Activated naive CD4-positive, alpha-beta T cell treated with anti-CD3 and anti-CD28 coated beads, Interleukin-2, amount 10 ng/mL, durations not matched to agents 7 days and 5 days (primary cell): ENCODE data around the gene PRR5L.

Experiments
- CTCF ChIA-PET: fragments of 350-600 bp; sonication (Branson Sonifier 250); formaldehyde crosslinking; loops from one replicate; lab custom pipeline; 2021; ENCODE audit warnings: antibody characterized with exemption; lab: Charles Lee
- DNase-seq: peaks from one replicate; pipeline ENCODE4 v3.0.0-alpha.2; 2020
- H3K27ac Mint-ChIP-seq: one replicate; pipeline ENCODE4 v1.8.0; 2021; ENCODE audit warnings: mild to moderate bottlenecking, moderate library complexity, mixed read lengths
- H3K27me3 Mint-ChIP-seq: one replicate; pipeline ENCODE4 v1.8.0; 2021; ENCODE audit warnings: mild to moderate bottlenecking, mixed read lengths
- H3K36me3 Mint-ChIP-seq: one replicate; pipeline ENCODE4 v1.8.0; 2021; ENCODE audit warnings: mixed read lengths
- H3K4me1 Mint-ChIP-seq: one replicate; pipeline ENCODE4 v1.8.0; 2021; ENCODE audit warnings: mixed read lengths
- H3K4me3 Mint-ChIP-seq: one replicate; pipeline ENCODE4 v1.8.0; 2021; ENCODE audit warnings: mild to moderate bottlenecking, moderate library complexity, mixed read lengths
- H3K9me3 Mint-ChIP-seq: one replicate; pipeline ENCODE4 v1.8.0; 2021; ENCODE audit warnings: mixed read lengths

PRR5L gene

DNA sequence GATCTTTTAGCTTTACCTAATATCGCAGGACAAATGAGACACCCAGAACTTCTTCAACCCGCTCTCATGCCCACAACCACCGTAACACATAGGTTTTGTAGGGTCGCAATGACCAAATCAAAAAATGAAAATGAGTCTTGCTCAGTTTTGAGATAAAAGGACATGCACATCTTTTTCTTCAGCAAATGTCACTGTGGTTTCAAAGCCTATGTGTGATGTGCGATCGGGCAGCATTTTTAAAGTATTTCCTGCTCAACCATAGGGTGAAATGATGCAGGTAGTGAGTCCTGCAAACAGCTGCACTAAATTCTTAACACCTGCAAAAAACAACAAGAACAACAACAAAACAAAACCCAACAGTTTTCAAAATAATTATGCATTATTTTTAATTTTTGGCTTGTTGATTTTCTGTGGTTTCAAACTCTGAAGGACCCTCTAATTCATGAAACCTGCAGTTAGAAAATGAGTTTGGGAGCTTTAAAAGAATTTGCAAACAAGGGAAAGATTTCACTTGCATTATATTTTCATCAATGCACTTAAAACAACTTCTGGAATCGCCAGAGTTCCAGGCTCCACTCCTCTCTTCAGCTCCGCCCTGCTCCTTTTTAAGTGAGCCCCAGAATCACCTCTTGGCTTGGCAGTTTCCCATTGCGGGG lies 79.4 kb downstream of the PRR5L start:
- Mint-ChIP-seq H3K9me3 (no peaks in the 10 kb centered on the region), H3K27me3 (peaks cover 84% of the 10 kb centered on the region), H3K27ac (no peak overlapping the region), H3K4me3 (peak overlapping the region; percentile 82), H3K4me1 (peaks cover 28% of the 10 kb centered on the region), H3K36me3 (no peaks in the 10 kb centered on the region)
- CTCF ChIA-PET, result interaction anchor here (0.6 to 2.2 kb wide), 13 partner anchors 11 to 881 kb away, joined by 3 to 7 read pairs (median 5); no protein-coding TSS in a partner anchor
- DNase-seq, result no peak

DNA sequence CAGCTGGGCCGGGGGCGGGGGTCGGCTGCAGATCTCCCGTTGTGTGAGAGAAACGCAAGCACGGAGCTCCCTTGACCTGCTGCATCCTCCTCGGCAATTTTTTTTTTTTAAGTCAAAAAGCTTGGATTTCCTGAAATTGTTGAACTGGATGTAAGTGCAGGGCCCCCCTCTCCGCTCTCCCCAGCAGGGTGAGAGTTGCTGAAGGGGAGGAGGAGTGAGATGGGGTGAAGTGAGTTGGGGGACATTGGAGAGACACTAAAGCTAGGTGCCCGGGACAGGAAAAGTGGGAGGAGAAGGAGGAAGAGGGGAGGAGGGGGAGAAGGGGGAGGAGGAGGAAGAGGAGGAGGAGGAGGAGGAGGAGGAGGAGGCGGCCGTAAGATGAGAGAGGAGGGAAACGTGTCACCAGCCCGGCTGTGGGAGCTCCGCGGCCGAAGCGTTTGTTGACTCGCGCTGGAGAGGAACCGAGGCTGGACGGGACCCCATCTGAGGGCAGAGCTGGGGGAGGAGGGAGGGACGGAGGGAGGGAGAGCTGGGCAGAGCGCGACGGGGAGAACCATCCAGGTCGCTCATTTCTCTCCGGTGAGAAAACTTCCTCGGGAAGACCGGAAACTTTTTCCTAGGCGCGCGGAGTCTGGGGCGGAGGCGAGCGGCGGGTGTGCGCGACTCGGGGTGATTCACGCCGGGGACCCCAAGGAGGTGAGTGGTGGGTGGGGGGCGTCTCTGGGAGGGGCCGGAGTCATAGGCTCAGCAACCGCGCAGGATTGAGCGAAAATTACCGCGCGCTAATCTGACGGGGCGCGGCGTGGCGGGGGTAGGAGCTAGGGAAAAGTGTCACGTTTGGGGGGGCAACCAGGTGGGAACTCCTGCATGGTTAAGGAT lies 80.2 kb downstream of the PRR5L start:
- Mint-ChIP-seq H3K9me3 (no peaks in the 10 kb centered on the region), H3K4me1 (peaks cover 32% of the 10 kb centered on the region), H3K27me3 (peaks cover 77% of the 10 kb centered on the region), H3K4me3 (peak overlapping the region; percentile 82), H3K27ac (peak overlapping the region; percentile 67), H3K36me3 (no peaks in the 10 kb centered on the region)
- DNase-seq, result no peak
- CTCF ChIA-PET, result interaction anchor here (0.9 to 3.0 kb wide), 13 partner anchors 12 to 132 kb away, joined by 3 to 12 read pairs (median 6); no protein-coding TSS in a partner anchor

DNA sequence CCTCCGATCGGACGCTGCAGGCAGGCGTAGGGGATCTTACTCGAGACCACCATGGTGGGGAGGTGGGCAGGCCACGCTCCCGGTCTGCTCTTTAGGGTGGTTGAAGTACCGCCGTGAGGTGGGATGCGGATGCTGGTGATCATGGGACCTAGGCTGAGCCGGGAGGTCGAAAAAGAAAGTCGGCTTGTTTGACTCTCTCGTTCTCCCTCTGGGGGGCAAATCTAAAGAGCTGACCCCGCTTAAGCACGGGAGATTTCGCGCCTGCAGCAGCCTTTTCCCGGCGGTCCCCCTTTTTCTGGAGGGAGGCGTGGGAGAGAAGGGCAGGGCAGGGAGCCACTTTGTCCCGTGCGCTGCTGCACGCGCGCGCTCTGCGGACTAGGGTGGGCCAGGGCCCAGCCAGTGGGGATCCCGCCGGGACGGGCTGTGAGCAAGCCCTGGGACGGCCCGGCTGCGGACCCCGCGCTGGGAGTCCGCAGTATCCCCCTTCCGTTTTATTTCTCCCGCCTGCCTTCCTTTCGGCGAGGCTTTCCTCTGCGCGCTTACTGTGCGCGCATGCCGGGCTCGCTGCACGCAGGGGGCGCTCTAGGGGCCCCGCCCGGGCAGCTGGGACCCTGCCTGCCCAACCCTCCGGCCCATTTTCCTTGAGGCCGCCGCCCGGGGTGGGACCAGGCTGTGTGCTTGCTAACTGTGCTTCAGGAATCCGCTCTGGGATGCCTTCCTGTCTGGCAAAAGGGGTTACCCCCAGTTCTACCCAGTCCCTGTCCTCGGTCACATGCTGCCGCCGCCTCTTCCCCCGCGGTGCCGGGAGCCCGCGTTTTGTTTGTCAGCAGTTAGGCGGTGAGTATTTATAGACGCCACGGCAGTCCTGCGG lies 81.0 kb downstream of the PRR5L start:
- H3K27ac Mint-ChIP-seq, result peak overlapping the region; percentile 67

DNA sequence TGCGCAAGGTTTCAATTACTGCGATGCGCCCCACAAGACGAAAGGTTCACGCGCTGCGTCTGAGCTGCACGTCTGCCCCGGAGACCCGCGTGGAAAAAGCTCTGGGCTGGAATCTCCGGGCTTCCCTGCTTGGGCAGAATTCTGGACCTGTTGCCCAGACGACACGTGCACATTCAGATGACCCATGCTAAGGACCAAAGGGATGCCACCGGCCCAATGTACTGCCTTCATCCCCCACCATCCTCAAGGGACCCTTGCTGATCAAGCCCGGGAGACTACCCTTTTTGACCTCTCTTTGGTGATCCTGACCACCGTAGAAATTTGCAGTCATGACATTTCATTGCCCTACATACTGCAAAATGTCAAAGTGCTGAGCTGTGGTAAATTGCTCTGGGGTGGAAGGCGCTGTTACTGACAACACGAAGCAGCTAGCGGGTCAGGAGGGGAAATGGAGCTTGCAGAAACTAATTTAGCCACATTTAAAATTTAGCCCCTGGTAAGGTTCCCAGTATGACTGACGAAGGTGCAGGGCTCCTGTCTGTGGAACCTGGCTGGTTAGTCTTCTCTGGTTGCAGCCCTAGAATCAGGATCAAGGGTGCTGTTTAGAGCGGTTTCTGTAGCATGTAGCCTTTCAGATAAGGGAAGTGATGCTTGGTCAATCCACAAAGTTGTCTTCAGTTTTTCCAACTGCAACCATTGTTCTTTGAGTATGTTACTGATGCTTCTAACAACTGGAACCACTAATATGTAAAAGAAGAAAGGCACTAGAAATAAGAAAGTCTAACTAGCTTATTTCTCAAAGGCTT lies 81.9 kb downstream of the PRR5L start:
- H3K27me3 Mint-ChIP-seq, result peaks cover 69% of the 10 kb centered on the region
- no peak for DNase-seq
- H3K4me1 Mint-ChIP-seq, result peaks cover 32% of the 10 kb centered on the region
- peak overlapping the region; percentile 82 for H3K4me3 Mint-ChIP-seq
- H3K36me3 Mint-ChIP-seq, result no peaks in the 10 kb centered on the region
- H3K9me3 Mint-ChIP-seq, result no peaks in the 10 kb centered on the region
- H3K27ac Mint-ChIP-seq, result no peak overlapping the region
- CTCF ChIA-PET, result interaction anchor here (0.7 to 3.0 kb wide), 14 partner anchors 10 to 115 kb away, joined by 3 to 12 read pairs (median 5); no protein-coding TSS in a partner anchor

More for the DNA sequence above, 81.0 kb downstream of the PRR5L start:
- peaks cover 74% of the 10 kb centered on the region for H3K27me3 Mint-ChIP-seq
- peak overlapping the region; percentile 82 for H3K4me3 Mint-ChIP-seq
- H3K9me3 Mint-ChIP-seq, result no peaks in the 10 kb centered on the region
- H3K36me3 Mint-ChIP-seq, result no peaks in the 10 kb centered on the region
- CTCF ChIA-PET, result interaction anchor here (0.7 to 3.0 kb wide), 15 partner anchors 12 to 115 kb away, joined by 3 to 12 read pairs (median 6); no protein-coding TSS in a partner anchor
- peak; percentile 61 for DNase-seq
- H3K4me1 Mint-ChIP-seq, result peaks cover 32% of the 10 kb centered on the region

DNA sequence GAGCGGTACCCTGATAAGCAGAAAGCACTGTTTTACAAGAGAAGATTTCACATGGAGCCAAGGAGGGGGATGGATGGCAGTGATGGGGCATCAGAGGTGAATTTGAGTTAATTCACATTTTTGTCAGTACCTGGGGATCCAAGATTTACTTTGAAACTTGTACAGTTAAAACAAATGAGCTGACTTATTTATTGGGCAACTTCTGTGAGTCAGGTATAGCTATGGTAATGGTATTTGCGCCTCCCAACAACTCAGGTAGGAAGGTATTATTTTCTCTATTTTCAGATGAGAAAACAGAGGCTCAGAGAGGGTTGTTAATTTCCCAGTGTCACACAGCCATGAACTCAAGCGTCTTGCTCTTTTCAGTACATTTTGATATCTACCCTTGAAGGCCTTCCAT lies 83.6 kb downstream of the PRR5L start:
- no peaks in the 10 kb centered on the region for H3K36me3 Mint-ChIP-seq

DNA sequence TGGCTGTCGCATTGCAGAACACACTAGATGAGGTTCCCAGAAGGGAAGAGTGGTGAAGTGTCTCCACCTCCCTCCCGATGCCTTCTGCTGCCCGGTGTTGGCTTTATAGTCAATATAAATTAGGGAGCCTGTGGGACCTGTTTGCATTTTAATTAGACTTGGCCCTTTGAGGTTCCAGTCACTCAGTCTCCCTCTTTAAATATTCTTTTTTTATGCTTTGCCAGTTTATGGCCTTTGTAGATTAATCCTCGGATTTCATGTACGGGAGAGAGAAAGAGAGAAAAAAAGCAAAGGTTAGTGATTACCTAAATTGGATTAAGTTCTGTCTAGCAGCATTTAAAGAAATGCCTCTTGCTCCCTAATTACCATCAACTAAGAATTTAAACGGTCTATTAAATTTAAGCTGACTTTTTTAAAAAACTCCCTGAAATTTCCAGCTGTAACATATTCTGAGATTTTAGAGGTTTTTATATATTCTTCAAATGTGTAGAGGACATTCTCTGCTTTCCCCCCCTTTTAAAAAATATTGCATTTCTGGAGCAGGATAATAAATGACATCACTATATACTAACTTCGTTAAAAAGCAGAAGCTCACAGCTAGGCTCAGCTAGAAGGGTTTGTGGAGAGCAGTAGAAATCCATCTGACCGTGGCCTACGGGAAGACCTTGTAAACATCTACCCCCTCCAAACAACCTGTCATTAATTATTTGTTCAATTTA lies 84.4 kb downstream of the PRR5L start:
- no peak overlapping the region for H3K27ac Mint-ChIP-seq

More for the DNA sequence above, 83.6 kb downstream of the PRR5L start:
- Mint-ChIP-seq H3K4me1 (peaks cover 32% of the 10 kb centered on the region), H3K9me3 (no peaks in the 10 kb centered on the region), H3K27me3 (peaks cover 66% of the 10 kb centered on the region), H3K27ac (no peak overlapping the region), H3K4me3 (no peak overlapping the region)
- CTCF ChIA-PET, result interaction anchor here (0.7 to 1.3 kb wide), 2 partner anchors 61 to 1388 kb away, joined by 3 read pairs; no protein-coding TSS in a partner anchor
- no peak for DNase-seq

DNA sequence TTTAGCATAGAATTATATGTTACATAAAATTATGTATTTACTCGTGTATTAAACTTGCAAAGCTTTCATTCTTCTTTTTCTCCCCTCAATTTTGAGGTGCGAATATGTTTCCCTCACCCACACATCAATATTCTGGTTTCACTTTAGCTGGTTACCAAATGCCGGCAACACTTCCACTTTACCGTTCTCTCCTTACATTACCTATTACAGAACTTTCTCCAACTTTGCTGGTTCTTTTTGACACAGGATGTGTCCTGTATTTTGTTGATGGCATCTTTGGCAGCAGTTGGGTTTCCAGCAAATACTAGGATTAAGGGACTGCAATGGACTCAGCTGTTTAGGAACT lies 84.9 kb downstream of the PRR5L start:
- Mint-ChIP-seq H3K36me3 (no peaks in the 10 kb centered on the region), H3K4me1 (peaks cover 23% of the 10 kb centered on the region), H3K27me3 (peaks cover 54% of the 10 kb centered on the region), H3K4me3 (no peak overlapping the region), H3K9me3 (no peaks in the 10 kb centered on the region), H3K27ac (no peak overlapping the region)
- CTCF ChIA-PET, result interaction anchor here (0.9 to 1.3 kb wide), 3 partner anchors 14 to 98 kb away, joined by 3 to 4 read pairs (median 4); no protein-coding TSS in a partner anchor
- no peak for DNase-seq

More for the DNA sequence above, 84.4 kb downstream of the PRR5L start:
- peaks cover 59% of the 10 kb centered on the region for H3K27me3 Mint-ChIP-seq
- peaks cover 29% of the 10 kb centered on the region for H3K4me1 Mint-ChIP-seq
- no peak for DNase-seq
- no peaks in the 10 kb centered on the region for H3K9me3 Mint-ChIP-seq
- H3K4me3 Mint-ChIP-seq, result no peak overlapping the region
- no peaks in the 10 kb centered on the region for H3K36me3 Mint-ChIP-seq
- CTCF ChIA-PET, result interaction anchor here (0.7 to 1.3 kb wide), 4 partner anchors 15 to 1389 kb away, joined by 3 to 4 read pairs (median 4); no protein-coding TSS in a partner anchor

DNA sequence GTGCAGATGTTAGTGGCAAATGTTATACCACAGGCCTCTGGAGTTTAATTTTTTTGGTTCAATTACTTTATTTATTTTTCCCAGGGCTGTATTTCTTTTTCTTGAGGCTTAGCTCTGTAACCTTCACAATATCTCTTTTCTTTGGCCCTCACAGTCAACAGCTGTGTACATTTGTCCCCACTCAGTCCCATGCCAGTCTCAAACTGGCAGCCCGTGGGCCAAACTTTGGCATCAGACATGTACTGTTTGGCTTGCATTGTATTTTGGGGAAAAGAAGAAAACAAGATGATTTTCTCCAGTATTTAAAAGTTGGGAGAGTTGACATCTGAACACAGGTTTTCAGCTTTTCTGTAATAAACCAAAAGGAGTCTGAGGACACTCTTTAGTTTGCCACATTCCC lies 87.1 kb downstream of the PRR5L start:
- Mint-ChIP-seq H3K27ac (no peak overlapping the region), H3K36me3 (no peaks in the 10 kb centered on the region), H3K9me3 (no peaks in the 10 kb centered on the region), H3K4me3 (no peak overlapping the region), H3K27me3 (peaks cover 32% of the 10 kb centered on the region), H3K4me1 (peaks cover 7% of the 10 kb centered on the region)
- no peak for DNase-seq
- CTCF ChIA-PET, result no interaction called here

DNA sequence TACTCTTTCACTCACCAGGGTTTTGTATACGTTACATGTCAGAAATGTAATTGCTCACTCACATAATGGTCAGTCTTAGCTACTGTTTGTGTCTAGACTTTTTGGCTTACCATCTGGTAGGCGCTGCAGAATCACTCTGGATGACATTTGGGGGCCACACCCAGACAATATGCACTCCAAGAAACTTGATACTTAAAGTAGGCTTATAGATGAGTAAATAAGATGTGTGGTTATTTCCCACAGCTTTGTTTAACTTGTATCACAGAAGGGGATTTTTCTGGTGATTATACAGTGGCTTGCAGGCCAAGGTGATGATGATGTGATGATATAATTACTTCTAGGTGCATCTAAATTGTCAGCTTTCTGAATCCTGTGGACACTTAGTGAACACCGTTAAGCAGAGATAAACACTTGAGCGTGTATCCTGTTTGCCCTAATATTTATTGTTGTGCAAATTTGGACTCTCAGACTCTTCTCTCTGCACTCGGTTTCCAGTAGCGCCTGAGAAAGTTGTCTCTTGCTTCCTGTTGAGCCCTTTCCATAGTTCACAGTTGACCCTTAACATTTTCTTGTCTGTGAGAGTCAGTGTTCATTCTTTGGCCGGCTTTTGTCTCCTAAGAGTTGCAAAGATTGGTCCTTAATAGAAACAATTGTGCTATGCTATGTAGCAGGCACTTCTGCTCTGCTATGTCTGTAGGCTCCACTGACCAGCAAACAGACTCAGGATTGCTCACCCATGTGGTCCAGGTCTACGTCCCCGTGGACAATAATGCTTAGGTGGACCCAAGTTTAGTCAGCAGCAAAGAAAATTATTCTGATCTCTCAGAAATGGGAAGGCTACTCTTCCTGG lies 89.3 kb downstream of the PRR5L start:
- Mint-ChIP-seq H3K4me1 (peaks cover 3% of the 10 kb centered on the region), H3K4me3 (no peak overlapping the region), H3K27ac (no peak overlapping the region), H3K27me3 (peaks cover 17% of the 10 kb centered on the region), H3K36me3 (no peaks in the 10 kb centered on the region), H3K9me3 (no peaks in the 10 kb centered on the region)
- DNase-seq, result no peak
- CTCF ChIA-PET, result interaction anchor here (1.2 to 2.1 kb wide), 3 partner anchors 9 to 84 kb away, joined by 3 to 4 read pairs (median 3); no protein-coding TSS in a partner anchor

DNA sequence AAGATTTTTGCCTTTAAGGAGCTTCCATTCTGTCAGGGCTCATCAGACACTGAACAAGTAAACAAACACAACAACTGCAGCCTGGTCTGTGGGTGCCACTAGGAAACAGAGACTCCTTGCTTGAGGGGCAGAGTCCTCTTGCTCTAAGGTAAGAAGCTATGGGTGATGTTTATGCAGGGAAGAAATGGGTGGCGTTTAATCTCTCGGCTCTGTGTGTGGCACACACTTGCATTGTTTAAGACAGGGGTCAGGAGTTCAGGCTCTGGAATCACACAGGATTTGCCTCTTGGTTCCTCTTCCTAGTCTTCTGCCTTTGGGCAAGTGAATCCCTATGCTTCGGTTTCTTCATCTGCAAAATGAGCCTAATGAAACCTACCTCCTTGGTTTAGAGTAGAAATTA lies 90.3 kb downstream of the PRR5L start:
- Mint-ChIP-seq H3K36me3 (no peaks in the 10 kb centered on the region), H3K27ac (no peak overlapping the region), H3K4me3 (no peak overlapping the region), H3K4me1 (peaks cover 4% of the 10 kb centered on the region), H3K27me3 (peaks cover 17% of the 10 kb centered on the region), H3K9me3 (no peaks in the 10 kb centered on the region)
- CTCF ChIA-PET, result no interaction called here
- DNase-seq, result no peak

DNA sequence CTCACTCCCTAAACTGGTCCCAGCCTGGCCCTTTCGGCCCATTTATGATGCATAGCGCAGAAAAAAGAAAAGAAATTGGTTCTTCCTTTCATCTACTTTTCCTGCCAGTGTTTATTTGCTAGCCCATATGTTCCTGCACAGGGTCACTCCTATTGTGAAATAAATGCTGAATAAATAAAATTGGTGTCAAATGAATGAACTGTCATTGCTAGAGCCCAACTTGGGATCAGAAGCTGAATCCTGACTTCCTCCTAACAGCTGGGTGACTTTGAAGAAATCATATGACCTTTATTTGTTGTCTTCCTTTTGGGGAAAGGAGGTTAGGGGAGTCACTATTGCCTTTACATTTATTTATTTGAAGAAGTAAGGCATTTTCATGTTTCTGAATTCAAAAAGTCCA lies 92.0 kb downstream of the PRR5L start:
- no peak overlapping the region for H3K27ac Mint-ChIP-seq
- H3K4me3 Mint-ChIP-seq, result no peak overlapping the region
- H3K4me1 Mint-ChIP-seq, result peaks cover 16% of the 10 kb centered on the region
- CTCF ChIA-PET, result interaction anchor here (1.1 to 1.2 kb wide), 2 partner anchors 10 to 105 kb away, joined by 4 read pairs; no protein-coding TSS in a partner anchor
- no peak for DNase-seq
- no peaks in the 10 kb centered on the region for H3K36me3 Mint-ChIP-seq
- peaks cover 17% of the 10 kb centered on the region for H3K27me3 Mint-ChIP-seq
- no peaks in the 10 kb centered on the region for H3K9me3 Mint-ChIP-seq
